ENCODE measurements around the gene WIPF2.
A peak's percentile ranks its signal among the peaks of the same experiment; 100 is the strongest.

WIPF2 gene

DNA sequence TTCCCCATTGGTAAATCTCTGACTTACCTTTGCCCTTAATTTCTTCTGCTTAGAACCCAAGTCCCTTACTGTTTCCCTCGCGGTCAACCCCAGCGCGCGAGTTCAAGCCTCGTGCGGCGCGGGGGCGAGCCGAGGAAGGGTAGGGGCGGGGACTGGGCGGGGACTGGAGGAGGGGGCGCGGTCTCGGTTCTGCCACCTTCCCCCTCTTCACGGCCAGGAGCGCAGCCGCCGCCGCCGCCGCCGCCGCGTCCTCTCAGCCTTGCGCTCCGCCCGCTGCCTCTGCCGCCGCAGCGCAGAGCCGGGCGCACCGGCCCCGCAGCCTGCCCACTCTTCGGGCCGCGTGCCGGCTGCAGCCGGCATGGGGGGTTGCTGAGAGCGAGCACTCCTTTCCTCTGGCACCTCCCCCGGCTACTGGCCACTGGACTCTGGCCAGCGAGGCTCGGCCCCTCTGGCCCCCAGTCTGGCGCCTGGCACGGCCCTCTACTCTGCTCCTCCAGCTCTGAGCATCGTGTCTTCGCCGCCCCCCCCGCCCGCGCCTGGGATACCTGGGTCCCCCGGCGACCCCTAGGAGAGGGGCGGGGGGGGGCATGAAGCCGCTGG lies 41.7 kb upstream of the WIPF2 start, which contains the start of gene RAPGEFL1:
TSS of gene RAPGEFL1 (plus strand) at position 196 of the 600 bp plus-strand sequence. CDS start at position 588, 392 bp downstream.
- H3K36me3 ChIP-seq (ENCODE audit: insufficient read depth), result no peaks in the 10 kb centered on the region
- no peaks in the 10 kb centered on the region for H3K79me2 ChIP-seq (ENCODE audit: insufficient read depth, low read depth)
- peak within 1 kb of the TSS; percentile 74 for H2AFZ ChIP-seq (ENCODE audit: low read depth)
- no peak within 1 kb of the TSS for H3K4me3 ChIP-seq (IDR thresholded peaks at IDR 0.05; ENCODE audit: insufficient read depth, low read depth, low read length)
- H3K9ac ChIP-seq, result peak within 1 kb of the TSS; percentile 53
- H4K20me1 ChIP-seq (ENCODE audit: insufficient read depth), result no peaks in the 10 kb centered on the region
- peaks cover 11% of the 10 kb centered on the region for H3K4me1 ChIP-seq (ENCODE audit: low read depth, poor library complexity, severe bottlenecking)
- peak within 1 kb of the TSS; percentile 24; the same call in 1 of the 2 replicates for H3K27ac ChIP-seq
- H3K27me3 ChIP-seq (ENCODE audit: insufficient read depth, low read depth), result no peaks in the 10 kb centered on the region
- H3K4me2 ChIP-seq, result peak within 1 kb of the TSS; percentile 90
- TF ChIP-seq, protein P1, sequence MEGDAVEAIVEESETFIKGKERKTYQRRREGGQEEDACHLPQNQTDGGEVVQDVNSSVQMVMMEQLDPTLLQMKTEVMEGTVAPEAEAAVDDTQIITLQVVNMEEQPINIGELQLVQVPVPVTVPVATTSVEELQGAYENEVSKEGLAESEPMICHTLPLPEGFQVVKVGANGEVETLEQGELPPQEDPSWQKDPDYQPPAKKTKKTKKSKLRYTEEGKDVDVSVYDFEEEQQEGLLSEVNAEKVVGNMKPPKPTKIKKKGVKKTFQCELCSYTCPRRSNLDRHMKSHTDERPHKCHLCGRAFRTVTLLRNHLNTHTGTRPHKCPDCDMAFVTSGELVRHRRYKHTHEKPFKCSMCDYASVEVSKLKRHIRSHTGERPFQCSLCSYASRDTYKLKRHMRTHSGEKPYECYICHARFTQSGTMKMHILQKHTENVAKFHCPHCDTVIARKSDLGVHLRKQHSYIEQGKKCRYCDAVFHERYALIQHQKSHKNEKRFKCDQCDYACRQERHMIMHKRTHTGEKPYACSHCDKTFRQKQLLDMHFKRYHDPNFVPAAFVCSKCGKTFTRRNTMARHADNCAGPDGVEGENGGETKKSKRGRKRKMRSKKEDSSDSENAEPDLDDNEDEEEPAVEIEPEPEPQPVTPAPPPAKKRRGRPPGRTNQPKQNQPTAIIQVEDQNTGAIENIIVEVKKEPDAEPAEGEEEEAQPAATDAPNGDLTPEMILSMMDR (conservative IDR thresholded peaks at IDR 0.05; ENCODE audit: low read depth, low read length), result no peak

DNA sequence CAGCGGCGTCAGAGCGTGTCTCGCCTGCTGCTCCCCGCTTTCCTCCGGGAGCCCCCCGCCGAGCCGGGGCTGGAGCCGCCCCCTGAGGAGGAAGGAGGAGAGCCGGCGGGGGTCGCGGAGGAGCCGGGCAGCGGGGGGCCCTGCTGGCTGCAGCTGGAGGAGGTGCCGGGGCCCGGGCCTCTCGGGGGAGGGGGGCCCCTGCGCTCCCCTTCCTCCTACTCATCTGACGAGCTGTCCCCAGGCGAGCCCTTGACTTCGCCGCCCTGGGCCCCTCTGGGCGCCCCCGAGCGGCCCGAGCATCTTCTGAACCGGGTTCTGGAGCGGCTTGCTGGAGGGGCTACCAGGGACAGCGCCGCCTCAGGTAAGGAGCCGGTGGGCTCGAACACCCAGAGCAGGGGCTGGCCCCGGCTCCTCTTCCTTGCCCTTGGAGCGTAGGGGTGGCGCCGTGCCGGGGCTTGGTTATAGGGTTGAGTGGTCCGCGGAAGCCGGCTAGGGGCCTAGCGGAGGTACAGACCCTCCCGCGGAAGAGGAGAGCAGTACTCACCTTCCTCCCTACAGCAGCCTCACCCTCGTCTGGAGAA lies 41.0 kb upstream of the WIPF2 start:
- Histone ChIP-seq H3K4me2 (0 out of 2 replicates have a peak overlapping the region, but pooled peaks have one; percentile 90), H3K27me3 (ENCODE audit: insufficient read depth, low read depth) (no peaks in the 10 kb centered on the region), H3K79me2 (ENCODE audit: insufficient read depth, low read depth) (no peaks in the 10 kb centered on the region), H3K36me3 (ENCODE audit: insufficient read depth) (no peaks in the 10 kb centered on the region), H3K9ac (no peak overlapping the region), H4K20me1 (ENCODE audit: insufficient read depth) (no peaks in the 10 kb centered on the region), H3K4me3 (IDR thresholded peaks at IDR 0.05; ENCODE audit: insufficient read depth, low read depth, low read length) (no peak overlapping the region), H2AFZ (ENCODE audit: low read depth) (no peak overlapping the region), H3K27ac (no peak overlapping the region), H3K4me1 (ENCODE audit: low read depth, poor library complexity, severe bottlenecking) (peaks cover 11% of the 10 kb centered on the region)
- TF ChIP-seq, protein P1 (conservative IDR thresholded peaks at IDR 0.05; ENCODE audit: low read depth, low read length), result no peak

DNA sequence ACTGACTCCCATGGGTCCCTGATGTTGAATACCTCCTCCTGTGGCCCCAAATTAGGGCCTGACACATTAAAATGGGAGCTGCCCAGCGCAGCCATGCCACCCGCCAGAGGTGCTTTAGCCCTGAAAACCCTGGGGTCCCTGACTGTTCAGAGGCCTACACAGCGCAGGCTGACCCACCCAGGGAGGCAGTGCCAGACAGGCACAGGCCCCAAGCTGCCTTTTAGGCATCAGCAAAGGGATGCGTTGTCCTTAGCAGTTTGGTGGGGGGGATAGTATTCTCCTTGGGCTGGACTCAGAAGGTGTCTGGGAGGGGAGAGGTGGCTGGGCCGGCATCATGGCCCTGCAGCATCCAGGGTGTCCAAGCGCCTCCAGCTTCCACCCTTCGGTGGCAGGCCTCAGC lies 40.4 kb upstream of the WIPF2 start:
- Histone ChIP-seq H3K4me3 (IDR thresholded peaks at IDR 0.05; ENCODE audit: insufficient read depth, low read depth, low read length) (no peak overlapping the region), H2AFZ (ENCODE audit: low read depth) (no peak overlapping the region), H3K79me2 (ENCODE audit: insufficient read depth, low read depth) (no peaks in the 10 kb centered on the region), H3K4me2 (no peak overlapping the region), H3K9ac (no peak overlapping the region), H3K4me1 (ENCODE audit: low read depth, poor library complexity, severe bottlenecking) (peaks cover 11% of the 10 kb centered on the region), H3K27ac (no peak overlapping the region), H3K36me3 (ENCODE audit: insufficient read depth) (no peaks in the 10 kb centered on the region), H4K20me1 (ENCODE audit: insufficient read depth) (no peaks in the 10 kb centered on the region), H3K27me3 (ENCODE audit: insufficient read depth, low read depth) (no peaks in the 10 kb centered on the region)
- TF ChIP-seq, protein P1 (conservative IDR thresholded peaks at IDR 0.05; ENCODE audit: low read depth, low read length), result no peak

DNA sequence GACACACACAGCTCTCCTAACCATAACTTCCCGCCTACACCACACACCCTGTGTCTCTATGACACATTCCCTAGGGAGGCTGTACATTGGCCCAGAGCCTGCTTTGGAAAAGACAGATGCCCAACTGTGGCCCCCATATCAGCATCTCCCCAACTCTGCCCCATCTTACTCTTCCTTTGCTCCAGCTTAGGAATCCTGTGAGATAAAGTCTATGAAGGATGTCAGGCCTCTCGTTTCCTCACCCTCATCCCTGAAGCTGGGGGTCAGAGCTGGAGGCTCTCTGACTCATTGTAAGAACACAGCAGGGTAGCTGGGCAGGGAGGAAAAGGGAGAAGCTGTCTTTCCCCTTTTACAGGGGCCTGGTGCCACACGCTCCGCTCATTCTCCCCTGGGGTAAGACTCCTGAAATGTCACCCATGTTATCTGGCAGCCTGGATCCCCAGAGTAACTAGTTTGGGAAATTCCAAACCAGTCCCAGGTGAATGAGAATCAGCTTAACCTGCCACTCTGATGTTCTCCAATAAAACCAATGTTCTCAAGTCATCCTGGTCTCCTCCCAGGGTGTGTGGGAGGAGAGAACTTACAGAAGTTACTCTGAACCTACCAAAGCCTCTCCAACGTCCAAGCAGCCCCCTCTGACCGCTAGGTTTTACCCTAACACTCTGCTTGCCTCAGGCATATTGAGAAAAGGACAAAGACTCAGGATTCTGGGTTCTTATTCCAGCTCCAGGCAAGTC lies 39.0 kb upstream of the WIPF2 start:
- Histone ChIP-seq H3K79me2 (ENCODE audit: insufficient read depth, low read depth) (no peaks in the 10 kb centered on the region), H3K9ac (no peak overlapping the region), H3K27me3 (ENCODE audit: insufficient read depth, low read depth) (no peaks in the 10 kb centered on the region), H4K20me1 (ENCODE audit: insufficient read depth) (no peaks in the 10 kb centered on the region), H3K4me3 (IDR thresholded peaks at IDR 0.05; ENCODE audit: insufficient read depth, low read depth, low read length) (no peak overlapping the region), H3K36me3 (ENCODE audit: insufficient read depth) (no peaks in the 10 kb centered on the region), H3K4me2 (no peak overlapping the region), H3K4me1 (ENCODE audit: low read depth, poor library complexity, severe bottlenecking) (peaks cover 11% of the 10 kb centered on the region), H3K27ac (no peak overlapping the region), H2AFZ (ENCODE audit: low read depth) (no peak overlapping the region)
- TF ChIP-seq, protein P1 (conservative IDR thresholded peaks at IDR 0.05; ENCODE audit: low read depth, low read length), result no peak
